Adrenal gland (tissue), 12 donors: ENCODE measurements around the gene GRHL3. TPM values are rescaled to one million over a fixed set of nuclear protein-coding genes. Genes with fewer than 3 reads are reported as not detected.

Experiments used
- DNase-seq, 7 donors: peaks; one replicate each; pipeline ENCODE4 v3.0.0-alpha.2; 2019 to 2020
- H3K27ac ChIP-seq, 5 donors: fragments of 200-600 bp; sonication (generic) in 4 of 5; 1 replicate in 3 of 5; 2 replicates in 2 of 5; pipeline versions ENCODE4 v1.5.1 to v1.8.0; 2016 to 2020; ENCODE audit warnings: mild to moderate bottlenecking in 1 of 5
- H3K27me3 ChIP-seq: fragments of 200-600 bp; 2 replicates; pipeline ENCODE4 v1.8.0; 2021
- H3K36me3 ChIP-seq, 2 donors: fragments of 200-600 bp; replicated peaks in 1 of 2; 1 replicate in 1 of 2; 2 replicates in 1 of 2; pipeline versions ENCODE4 v1.5.1 to v1.8.0; 2018 to 2022
- H3K4me1 ChIP-seq, 2 donors: fragments of 200-600 bp; replicated peaks in 1 of 2; 1 replicate in 1 of 2; 2 replicates in 1 of 2; pipeline versions ENCODE4 v1.5.1 to v1.8.0; 2018 to 2021
- H3K4me3 ChIP-seq, 4 donors: fragments of 200-600 bp; sonication (generic) in 3 of 4; one replicate each; pipeline ENCODE4 v1.5.1; 2016 to 2018
- H3K9me3 ChIP-seq, 3 donors: fragments of 200-600 bp; sonication (generic) in 1 of 3; replicated peaks in 1 of 3; 1 replicate in 2 of 3; 2 replicates in 1 of 3; pipeline versions ENCODE4 v1.5.1 to v1.8.0; 2016 to 2021
- CTCF ChIP-seq, 6 experiments: fragments of 450-650 bp in 4 of 6; fragments of 200-600 bp in 2 of 6; sonication (generic) in 1 of 6; IDR thresholded peaks; 1 replicate in 5 of 6; 2 replicates in 1 of 6; pipeline versions ENCODE4 v1.5.1 to v1.8.0; 2016 to 2021; ENCODE audit warnings: antibody characterized with exemption in 6 of 6, mild to moderate bottlenecking in 2 of 6, moderate library complexity in 1 of 6
- POLR2A ChIP-seq, 2 donors: fragments of 450-650 bp; IDR thresholded peaks; one replicate each; pipeline ENCODE4 v1.6.1; 2017; ENCODE audit warnings: antibody characterized with exemption in 2 of 2, mild to moderate bottlenecking in 2 of 2, moderate library complexity in 1 of 2
- WGBS, 4 donors: extraction: QIAGEN DNeasy Blood & Tissue Kit in 2 of 4; methylation state at CpG; one replicate each; pipeline versions ENCODE4 v1.1.5 to v1.1.7; 2013 to 2017; 5-methylcytosine and 5-hydroxymethylcytosine counted together
- intact Hi-C, 2 donors: fragments of 100-400 bp; cut with DNase I; formaldehyde crosslinking; loops; one replicate each; pipeline versions ENCODE4 v1.14.1 to v1.15.0; 2022 to 2023
- polyA plus RNA-seq, 3 donors: library from polyadenylated mRNA; stranded (reverse); fragments of 200-250 nt in 2 of 3; fragments of 350-450 nt in 1 of 3; fragmentation: Illumina TruSeq in 1 of 3; extraction: RNeasy Lipid Tissue Mini Kit (QIAGEN cat#74804) in 1 of 3; gene quantifications; one replicate each; pipeline ENCODE4 v1.2.3, GENCODE V29; 2013 to 2014
- total RNA-seq, 9 donors: library from RNA; depleted of rRNA in 4 of 9; stranded (reverse); fragments of >200 nt in 4 of 9; fragments of 120-200 nt in 1 of 9; fragmentation: NEBNext Ultra II Directional in 1 of 9; extraction: Animal tissue kit (Norgen Biotek cat#: 25700) in 1 of 9; gene quantifications; one replicate each; pipeline versions ENCODE4 v1.1.0 to v1.2.4, GENCODE V29; 2013 to 2023
- donor health status: healthy with polysubstance abuse.
- donor health status: Bipolar disorder and iron deficiency.
- donor health status: DM: yes; HTN: yes; CAD: no.
- donor health status: DM: no; HTN: no; CAD: no.
- donor health status: DM: no; HTN: no; CAD: no.
- donor health status: DM: yes; HTN: yes; CAD: no.

GRHL3 gene
- total and polyA plus RNA-seq, 12 donors: 0.10 to 0.20 (median 0.16) TPM; not detected in 8

GRCh38 chr1:24311741-24312140 is 7.4 kb upstream of the GRHL3 start:
- Histone ChIP-seq H3K27me3 (peaks cover 1% of the 10 kb centered on the region), H3K9me3 (no peaks in the 10 kb centered on the region), H3K4me1 (no peaks in the 10 kb centered on the region), H3K36me3 (no peaks in the 10 kb centered on the region), H3K27ac (no peak overlapping the region), H3K4me3 (no peak overlapping the region)
- WGBS, 4 donors: 78 to 100% (median 87%) methylated on average over 1 of the region's 1 CpG
- intact Hi-C loops: no loop called here
- TF ChIP-seq POLR2A (IDR thresholded peaks at IDR 0.05) (no peak), CTCF (IDR thresholded peaks at IDR 0.05) (no peak)
- no peak for DNase-seq

- H3K27me3 ChIP-seq: peaks cover 11% of the 10 kb centered on the region
- TF ChIP-seq POLR2A (IDR thresholded peaks at IDR 0.05) (no peak), CTCF (IDR thresholded peaks at IDR 0.05) (no peak)
- H3K4me1 ChIP-seq: peaks cover 0 to 5% of the 10 kb centered on the region in 2 donors
- intact Hi-C loops: no loop called here
- H3K9me3 ChIP-seq: no peaks in the 10 kb centered on the region
- H3K4me3 ChIP-seq: no peak overlapping the region
- WGBS, 4 donors: 76 to 81% (median 78%) methylated on average over 6 of the region's 6 CpGs
- no peak for DNase-seq
- H3K36me3 ChIP-seq: no peaks in the 10 kb centered on the region
- no peak overlapping the region for H3K27ac ChIP-seq
Observed at GRCh38 chr1:24315391-24315790, 3.8 kb upstream of the GRHL3 start.

GRCh38 chr1:24316645-24317044 is 2.5 kb upstream of the GRHL3 start:
- Histone ChIP-seq H3K4me1 (peaks cover 0 to 10% of the 10 kb centered on the region in 2 donors), H3K36me3 (no peaks in the 10 kb centered on the region), H3K9me3 (no peaks in the 10 kb centered on the region), H3K4me3 (no peak overlapping the region), H3K27ac (no peak overlapping the region), H3K27me3 (peaks cover 11% of the 10 kb centered on the region)
- no peak for TF ChIP-seq POLR2A (IDR thresholded peaks at IDR 0.05)
- no peak for TF ChIP-seq CTCF (IDR thresholded peaks at IDR 0.05)
- intact Hi-C loops: no loop called here
- 65 to 81% (median 72%) methylated on average over 3 of the region's 3 CpGs for WGBS, 4 donors
- no peak for DNase-seq

- no peak overlapping the region for H3K27ac ChIP-seq
- H3K4me3 ChIP-seq: no peak overlapping the region
- H3K27me3 ChIP-seq: peaks cover 11% of the 10 kb centered on the region
- peaks cover 0 to 10% of the 10 kb centered on the region in 2 donors for H3K4me1 ChIP-seq
- no peaks in the 10 kb centered on the region for H3K36me3 ChIP-seq
- no peak for DNase-seq
- no peaks in the 10 kb centered on the region for H3K9me3 ChIP-seq
- WGBS, 4 donors: 72 to 85% (median 74%) methylated on average over 6 of the region's 6 CpGs
- intact Hi-C loops: no loop called here
- no peak for TF ChIP-seq CTCF (IDR thresholded peaks at IDR 0.05)
- no peak for TF ChIP-seq POLR2A (IDR thresholded peaks at IDR 0.05)
Observed at GRCh38 chr1:24317081-24317480, 2.1 kb upstream of the GRHL3 start.
